GM19043 (cell line): ENCODE results near the gene SLC27A3.
"Not testable (repeated sequence)": the region's sequence is repeated elsewhere in the genome, so short reads cannot be mapped to it uniquely, and the experiment has no call there.

ENCODE experiments used
- ATAC-seq: cut with Tn5 transposase; IDR thresholded peaks from one replicate; pipeline ENCODE4 v1.9.1; 2021; ENCODE audit warnings: low read depth; ENCODE audit not compliant: unreplicated experiment

The SLC27A3 gene

DNA sequence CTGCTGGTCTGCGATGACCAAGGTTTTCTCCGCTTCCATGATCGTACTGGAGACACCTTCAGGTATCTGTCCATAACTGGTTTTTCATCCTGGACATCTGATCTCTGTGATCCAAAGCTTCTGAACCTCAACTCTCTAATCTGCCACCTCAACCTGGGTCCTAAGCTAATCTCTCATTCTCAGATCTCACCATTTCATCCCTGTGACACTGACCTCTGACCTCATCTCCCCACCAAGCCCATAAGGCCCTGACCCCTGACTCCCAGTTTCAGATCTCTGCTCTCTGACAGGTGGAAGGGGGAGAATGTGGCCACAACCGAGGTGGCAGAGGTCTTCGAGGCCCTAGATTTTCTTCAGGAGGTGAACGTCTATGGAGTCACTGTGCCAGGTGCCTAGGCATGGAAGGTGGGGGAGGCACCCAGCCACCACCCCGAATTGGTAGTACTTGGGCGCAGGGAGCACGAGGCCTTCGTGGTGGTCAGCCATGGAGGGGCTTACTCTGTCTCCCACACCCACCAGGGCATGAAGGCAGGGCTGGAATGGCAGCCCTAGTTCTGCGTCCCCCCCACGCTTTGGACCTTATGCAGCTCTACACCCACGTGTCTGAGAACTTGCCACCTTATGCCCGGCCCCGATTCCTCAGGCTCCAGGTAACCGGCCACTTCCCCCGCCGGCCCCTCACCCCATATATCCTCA is 3.8 kb downstream of the SLC27A3 start:
- ATAC-seq, result no peak

DNA sequence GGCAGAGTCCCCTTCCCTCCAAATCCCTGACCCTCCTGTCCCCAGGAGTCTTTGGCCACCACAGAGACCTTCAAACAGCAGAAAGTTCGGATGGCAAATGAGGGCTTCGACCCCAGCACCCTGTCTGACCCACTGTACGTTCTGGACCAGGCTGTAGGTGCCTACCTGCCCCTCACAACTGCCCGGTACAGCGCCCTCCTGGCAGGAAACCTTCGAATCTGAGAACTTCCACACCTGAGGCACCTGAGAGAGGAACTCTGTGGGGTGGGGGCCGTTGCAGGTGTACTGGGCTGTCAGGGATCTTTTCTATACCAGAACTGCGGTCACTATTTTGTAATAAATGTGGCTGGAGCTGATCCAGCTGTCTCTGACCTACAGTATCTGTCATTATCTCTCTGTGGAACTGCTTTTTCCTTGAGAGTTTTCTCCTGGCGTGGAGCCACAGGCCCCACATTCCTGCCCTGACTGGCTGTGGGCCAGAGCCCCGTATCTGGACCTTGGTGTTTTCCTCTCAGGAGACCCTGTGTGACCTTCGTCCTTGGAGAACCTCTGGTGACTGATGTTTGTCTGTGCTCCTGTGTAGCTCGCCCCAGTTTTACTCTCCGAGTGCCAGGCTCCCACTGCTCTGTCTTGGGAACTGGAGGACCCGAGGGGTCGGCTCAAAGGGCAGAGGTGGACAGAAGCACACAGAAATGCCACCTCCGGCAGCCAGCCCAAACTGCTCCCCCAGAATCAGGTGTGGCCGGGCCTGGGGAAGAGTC is 4.8 kb downstream of the SLC27A3 start:
- ATAC-seq, result no peak

- no peak for ATAC-seq
These were observed 5.3 kb downstream of the SLC27A3 start for GRCh38 chr1:153780551-153780950.

DNA sequence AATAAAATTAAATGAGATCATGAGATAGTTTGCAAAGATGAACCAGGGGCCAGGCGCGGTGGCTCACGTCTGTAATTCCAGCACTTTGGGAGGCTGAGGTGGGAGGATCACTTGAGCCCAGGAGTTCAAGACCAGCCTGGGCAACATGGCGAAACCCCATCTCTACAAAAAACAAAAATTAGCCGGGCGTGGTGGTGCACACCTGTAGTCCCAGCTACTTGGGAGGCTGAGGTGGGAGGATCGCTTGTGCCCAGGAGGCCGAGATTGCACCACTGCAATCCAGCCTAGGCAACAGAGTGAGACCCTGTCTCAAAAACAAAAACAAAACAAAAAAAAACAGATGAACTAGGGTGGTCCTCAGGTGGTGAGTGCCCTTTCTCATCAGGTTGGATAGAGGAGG is 7.4 kb downstream of the SLC27A3 start:
- not testable (repeated sequence) for ATAC-seq

DNA sequence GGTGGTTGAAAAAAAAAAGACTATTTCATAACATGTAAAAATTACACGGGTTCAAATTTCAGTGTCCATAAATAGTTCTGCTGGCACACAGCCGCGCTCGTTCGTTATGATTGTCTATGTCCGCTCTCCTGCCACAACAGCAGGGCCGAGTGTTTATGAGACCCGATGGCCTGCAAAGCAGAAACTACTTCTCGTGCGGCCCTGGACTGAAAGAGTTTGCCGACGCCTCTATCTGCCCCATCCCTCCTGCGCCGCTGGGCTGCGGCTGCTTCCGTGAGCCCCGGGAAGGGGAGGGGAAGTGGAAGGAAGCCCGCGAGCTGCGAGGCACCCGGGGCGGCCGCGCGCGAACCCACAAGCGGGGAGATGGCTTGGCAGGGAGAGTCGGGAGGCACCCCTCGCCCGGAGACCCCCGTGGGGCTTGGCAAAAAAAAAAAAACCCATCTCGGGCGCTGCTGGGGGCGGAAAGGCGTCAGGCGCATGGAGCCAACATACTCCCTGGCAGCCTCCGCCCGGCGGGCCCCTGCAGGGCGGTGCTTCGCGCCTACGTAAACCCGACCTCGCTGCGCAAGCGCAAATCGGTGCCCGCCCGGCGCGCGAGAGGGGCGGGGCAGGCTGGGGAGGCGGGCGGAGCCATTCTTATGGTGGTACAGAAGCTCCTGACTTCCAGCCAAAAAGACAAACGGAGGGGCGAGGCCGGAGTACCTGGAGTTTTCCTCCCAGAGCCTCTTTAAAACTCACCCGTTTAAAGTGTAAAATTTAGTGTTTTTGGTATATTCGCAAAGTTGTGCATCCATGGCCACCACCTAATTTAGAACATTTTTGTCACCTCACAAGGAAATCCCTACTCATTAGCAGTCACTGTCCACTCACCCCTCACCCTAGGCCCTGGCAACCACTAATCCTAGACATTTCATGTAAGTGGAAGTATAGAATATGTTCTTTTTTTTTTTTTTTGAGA is 8.3 kb downstream of the SLC27A3 start:
- peak; percentile 82 for ATAC-seq

- ATAC-seq, result no peak
These were observed 11.0 kb downstream of the SLC27A3 start for GRCh38 chr1:153786038-153786790.

DNA sequence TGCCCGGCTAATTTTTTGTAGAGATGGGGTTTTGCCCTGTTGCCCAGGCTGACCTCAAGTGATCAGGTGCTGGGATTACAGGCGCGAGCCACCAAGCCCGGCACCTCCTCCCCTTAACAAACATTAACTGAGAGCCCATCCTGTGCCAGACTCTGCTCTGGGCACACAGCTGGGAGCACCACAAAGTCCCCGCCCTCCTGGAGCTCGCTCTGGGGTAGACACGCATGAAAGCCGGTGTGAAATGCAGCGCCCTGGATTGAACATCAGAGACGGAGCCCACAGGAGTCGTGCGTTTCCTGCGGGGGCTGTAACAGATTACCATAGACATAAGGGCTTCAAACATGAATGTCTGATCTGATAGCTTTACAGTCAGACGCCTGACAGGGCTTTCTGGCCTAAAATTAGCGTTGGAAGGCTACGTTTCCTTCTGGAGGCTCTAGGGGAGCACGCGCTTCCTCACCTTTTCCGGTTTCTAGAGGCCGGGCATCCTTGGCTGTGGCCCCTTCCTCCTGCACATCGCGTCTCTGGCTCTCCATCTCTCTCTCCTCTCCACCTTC is 14.3 kb downstream of the SLC27A3 start:
- no peak for ATAC-seq

- peak; percentile 12 for ATAC-seq
These were observed 15.2 kb downstream of the SLC27A3 start for GRCh38 chr1:153790313-153790965.

GRCh38 chr1:153790966-153791647 is 15.9 kb downstream of the SLC27A3 start:
- peak; percentile 86 for ATAC-seq

GRCh38 chr1:153791648-153792253 is 16.5 kb downstream of the SLC27A3 start:
- ATAC-seq, result no peak

DNA sequence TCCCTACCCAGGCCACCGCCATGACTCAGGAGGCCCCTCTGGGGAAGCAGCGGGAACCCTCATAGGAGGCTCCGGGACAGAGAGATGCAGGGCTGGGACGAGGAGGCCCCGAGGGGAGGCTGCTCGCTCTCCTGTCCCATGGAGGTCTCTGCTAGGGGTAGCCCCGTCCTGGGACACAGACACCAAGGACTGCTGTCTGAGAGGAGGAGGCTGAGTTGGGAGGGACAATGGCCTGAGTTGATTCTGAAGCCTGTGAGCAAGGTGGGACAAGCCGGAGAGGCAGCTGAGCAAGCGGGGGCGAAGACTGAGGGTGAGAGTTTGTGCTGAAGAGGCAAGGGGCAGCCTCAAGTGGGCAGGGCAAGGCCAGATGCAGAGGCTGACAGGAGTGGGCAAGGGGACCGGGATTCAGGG is 17.4 kb downstream of the SLC27A3 start:
- ATAC-seq, result no peak

DNA sequence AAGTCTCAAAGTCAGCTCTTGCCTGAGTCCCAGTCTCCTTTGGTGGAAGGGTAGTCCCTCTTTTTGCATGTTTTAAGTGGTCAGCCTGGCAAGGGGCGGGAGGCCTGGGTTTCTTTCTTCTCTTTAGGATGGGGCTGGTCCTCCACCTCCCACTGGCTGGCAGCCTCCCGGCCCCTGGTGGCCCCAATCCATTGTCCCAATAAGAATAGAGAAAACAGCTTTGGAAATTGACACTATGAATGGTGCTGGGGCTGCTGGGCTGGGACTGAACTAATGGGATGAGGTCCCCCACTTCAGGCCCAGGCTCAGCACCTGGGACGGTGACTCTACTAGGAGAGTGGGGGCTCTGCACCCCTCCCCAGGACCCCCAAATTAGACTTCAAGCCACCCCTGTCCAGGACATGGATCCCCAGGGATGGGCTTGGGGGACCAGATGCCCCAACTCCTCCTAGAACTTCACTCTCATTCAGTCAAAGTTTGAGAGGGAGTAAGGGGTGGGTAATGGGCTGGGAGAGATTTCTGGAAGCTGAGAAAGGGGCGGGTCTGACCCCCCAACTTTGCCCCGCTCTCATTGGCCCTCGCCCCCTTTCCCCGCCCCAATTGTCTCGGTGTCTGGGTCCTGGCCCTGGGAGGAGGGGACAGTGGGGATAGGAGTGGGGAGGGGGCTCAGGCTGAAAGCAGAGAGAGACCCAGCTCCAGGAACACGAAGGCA is 18.2 kb downstream of the SLC27A3 start:
- no peak for ATAC-seq

GRCh38 chr1:153793973-153794615 is 18.9 kb downstream of the SLC27A3 start:
- no peak for ATAC-seq

DNA sequence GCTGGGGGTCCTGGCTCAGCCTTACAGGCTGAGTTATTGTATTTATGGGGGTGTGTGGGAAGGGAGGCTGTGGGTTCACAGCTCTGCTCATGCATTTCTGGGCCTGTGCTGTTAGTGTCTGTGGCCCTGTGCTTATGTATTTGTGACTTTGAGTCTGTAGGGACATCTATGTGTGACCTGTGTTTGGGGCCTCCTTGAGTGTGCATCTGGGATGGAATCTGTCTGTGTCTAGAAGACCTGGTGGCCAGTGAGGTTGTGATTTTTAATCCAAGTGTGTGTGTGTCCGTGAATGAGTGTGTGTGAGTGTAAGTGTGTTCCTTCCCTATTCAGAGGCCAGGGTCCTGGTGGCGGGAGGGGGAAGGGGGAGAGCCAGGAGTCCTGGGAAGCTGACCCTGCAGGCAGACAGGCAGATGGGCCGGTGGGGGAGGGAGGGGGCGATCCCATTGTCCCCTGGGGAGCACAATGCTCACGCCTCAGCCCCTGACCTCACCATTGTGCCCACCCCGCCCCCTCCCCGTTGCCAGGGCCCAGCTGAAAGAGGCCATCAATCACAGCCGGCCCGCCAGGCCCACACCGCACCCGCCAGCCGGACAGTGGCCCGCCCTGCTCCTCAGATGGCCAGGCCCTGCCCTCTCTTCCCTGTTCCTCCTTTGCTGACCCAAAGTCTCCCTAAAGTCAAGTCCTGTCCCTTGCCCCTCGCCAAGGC is 19.6 kb downstream of the SLC27A3 start:
- no peak for ATAC-seq

GRCh38 chr1:153795330-153795837 is 20.2 kb downstream of the SLC27A3 start:
- no peak for ATAC-seq

DNA sequence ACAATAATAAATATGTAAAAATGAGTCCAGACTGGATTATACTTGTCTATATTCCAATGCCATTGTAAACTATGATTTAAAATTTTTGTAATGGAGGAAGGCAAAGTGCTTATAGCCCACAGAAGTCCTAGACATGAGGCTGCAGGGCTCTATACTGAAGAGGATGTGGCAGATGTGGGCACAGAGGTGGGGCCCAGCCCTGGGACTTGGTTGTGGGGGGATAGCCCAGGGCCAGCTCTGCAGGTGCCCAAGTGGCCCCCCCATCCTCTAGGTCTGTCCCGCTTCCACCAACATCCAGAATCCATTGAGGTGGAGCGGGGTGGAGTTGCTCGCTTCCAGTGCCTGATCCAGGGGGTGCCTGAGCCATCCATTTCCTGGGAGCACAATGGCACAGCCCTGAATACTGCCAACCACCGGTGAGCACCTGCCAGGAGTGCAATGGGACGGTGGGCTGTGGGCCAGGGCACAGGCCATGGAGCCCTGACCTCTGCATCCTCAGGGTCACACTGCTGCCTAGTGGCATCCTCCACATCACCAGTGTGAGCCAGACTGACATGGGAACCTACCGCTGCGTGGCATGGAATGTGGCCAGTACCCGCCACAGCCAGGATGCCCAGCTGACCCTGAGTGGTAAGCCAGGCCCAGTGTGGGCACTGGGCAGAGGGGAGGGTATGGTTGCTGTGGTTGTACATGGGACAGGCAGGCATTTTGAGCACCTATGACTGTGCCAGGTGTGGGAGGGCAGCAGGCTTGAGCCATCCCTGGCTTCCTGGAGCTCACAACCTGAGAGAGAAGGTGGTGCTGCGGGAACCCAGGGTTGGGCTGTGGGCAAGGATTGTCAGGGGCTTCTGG is 21.0 kb downstream of the SLC27A3 start:
- ATAC-seq, result no peak
